Lower leg skin (tissue), 4 donors: Measurements from ENCODE around the gene SPP2. TPM values are rescaled to one million over a fixed set of nuclear protein-coding genes. Genes with fewer than 3 reads are reported as not detected.
A peak's percentile ranks its signal among the peaks of the same experiment; 100 is the strongest.

Experiments used
- DNase-seq, 2 donors: peaks; one replicate each; pipeline ENCODE4 v3.0.0-alpha.2; 2019; ENCODE audit warnings: low spot score in 2 of 2
- H3K4me3 ChIP-seq: fragments of 200-600 bp; sonication (generic); 2 replicates; pipeline ENCODE4 v1.5.1; 2017; ENCODE audit warnings: mild to moderate bottlenecking, low read depth; ENCODE audit not compliant: poor library complexity, severe bottlenecking
- POLR2A ChIP-seq, 2 donors: fragments of 450-650 bp; IDR thresholded peaks; one replicate each; pipeline ENCODE4 v1.6.1; 2016 to 2017; ENCODE audit warnings: antibody characterized with exemption in 2 of 2, mild to moderate bottlenecking in 1 of 2, moderate library complexity in 1 of 2
- WGBS, 2 donors: methylation state at CpG; one replicate each; pipeline ENCODE4 v1.1.5; 2018; 5-methylcytosine and 5-hydroxymethylcytosine counted together
- intact Hi-C: fragments of 100-400 bp; cut with DNase I; formaldehyde crosslinking; loops from one replicate; pipeline ENCODE4 v1.15.0; 2023; ENCODE audit warnings: low total_unique reads
- total RNA-seq, 4 donors: library from RNA; depleted of rRNA; stranded (reverse); fragments of >200 nt; gene quantifications; one replicate each; pipeline ENCODE4 v1.1.0, GENCODE V29; 2016
- TF ChIP-seq, protein P1 (sequence below), 3 donors: fragments of 450-650 bp; IDR thresholded peaks; one replicate each; pipeline ENCODE4 v1.5.1; 2016; ENCODE audit warnings: antibody characterized with exemption in 3 of 3, mild to moderate bottlenecking in 3 of 3, moderate library complexity in 2 of 3

SPP2 gene, protein sequence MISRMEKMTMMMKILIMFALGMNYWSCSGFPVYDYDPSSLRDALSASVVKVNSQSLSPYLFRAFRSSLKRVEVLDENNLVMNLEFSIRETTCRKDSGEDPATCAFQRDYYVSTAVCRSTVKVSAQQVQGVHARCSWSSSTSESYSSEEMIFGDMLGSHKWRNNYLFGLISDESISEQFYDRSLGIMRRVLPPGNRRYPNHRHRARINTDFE
- not detected for total RNA-seq

DNA sequence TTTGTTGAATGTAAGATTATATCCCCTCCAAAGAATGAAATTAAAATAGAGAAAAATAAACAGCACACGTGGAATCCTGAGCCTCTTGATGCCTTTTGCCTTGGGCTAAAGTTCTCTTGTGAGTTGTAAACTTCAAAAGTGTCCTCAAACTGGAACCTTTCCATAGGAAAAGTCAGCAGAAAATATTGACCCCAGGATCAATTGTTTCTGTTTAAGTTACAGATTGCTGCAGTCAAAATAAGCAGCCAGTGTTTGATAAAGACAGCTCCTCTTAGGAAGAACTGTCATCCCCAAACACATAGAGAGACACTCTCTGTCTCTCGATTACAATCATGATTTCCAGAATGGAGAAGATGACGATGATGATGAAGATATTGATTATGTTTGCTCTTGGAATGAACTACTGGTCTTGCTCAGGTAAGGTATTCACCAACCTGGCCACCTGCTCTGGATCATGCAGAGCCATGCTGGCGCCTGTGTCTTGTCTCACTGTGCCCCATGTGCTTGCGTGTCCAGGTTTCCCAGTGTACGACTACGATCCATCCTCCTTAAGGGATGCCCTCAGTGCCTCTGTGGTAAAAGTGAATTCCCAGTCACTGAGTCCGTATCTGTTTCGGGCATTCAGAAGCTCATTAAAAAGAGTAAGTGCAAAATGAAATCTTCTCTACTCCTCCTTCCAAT lies at the start of gene SPP2:
SPP2 (plus strand) TSS at position 248 of the 681 bp plus-strand sequence; CDS start at position 333, 85 bp downstream.
- 85 to 87% methylated on average over 9 of the region's 9 CpGs for WGBS, 2 donors
- no peak within 1 kb of the TSS for H3K4me3 ChIP-seq
- TF ChIP-seq, protein P1, sequence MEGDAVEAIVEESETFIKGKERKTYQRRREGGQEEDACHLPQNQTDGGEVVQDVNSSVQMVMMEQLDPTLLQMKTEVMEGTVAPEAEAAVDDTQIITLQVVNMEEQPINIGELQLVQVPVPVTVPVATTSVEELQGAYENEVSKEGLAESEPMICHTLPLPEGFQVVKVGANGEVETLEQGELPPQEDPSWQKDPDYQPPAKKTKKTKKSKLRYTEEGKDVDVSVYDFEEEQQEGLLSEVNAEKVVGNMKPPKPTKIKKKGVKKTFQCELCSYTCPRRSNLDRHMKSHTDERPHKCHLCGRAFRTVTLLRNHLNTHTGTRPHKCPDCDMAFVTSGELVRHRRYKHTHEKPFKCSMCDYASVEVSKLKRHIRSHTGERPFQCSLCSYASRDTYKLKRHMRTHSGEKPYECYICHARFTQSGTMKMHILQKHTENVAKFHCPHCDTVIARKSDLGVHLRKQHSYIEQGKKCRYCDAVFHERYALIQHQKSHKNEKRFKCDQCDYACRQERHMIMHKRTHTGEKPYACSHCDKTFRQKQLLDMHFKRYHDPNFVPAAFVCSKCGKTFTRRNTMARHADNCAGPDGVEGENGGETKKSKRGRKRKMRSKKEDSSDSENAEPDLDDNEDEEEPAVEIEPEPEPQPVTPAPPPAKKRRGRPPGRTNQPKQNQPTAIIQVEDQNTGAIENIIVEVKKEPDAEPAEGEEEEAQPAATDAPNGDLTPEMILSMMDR (IDR thresholded peaks at IDR 0.05): no peak
- TF ChIP-seq POLR2A (IDR thresholded peaks at IDR 0.05): no peak

DNA sequence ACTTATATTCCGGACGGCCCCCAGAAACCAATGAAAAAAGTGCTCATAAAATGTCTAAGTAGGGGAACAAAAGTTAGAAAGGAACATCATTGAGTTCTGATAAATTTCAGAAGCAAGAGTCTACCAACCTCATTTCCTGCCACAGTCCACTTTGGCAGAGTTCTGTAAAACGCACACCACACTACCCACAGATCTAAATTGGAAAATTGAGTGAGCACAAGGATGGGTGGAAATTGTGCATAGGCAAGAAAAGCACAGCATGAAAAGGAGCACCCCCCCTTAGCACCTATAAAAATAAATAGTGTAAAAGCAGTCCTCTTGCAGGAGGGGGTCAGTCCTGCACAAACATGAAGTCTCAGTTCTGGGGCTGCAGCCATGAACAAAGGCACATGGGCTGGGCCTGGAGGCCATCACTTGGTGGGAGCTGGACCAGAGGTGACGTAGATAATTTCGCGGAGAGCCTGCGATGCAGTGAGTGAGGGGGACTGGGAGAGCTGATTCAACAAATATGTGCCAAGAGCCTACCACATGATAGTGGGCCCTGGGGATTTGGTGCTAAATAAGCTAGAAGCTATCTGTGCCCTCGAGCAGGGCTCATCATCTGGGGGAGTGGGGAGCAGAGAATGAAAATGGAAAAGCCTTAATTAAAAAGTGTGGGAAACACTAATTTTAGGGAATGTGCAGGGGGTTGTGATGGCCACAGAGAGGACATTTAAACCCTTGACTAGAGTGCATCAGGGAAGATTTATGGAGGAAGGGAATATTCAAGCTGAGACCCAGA lies 48.9 kb upstream of the SPP2 start:
- WGBS, 2 donors: 86 to 90% methylated on average over 8 of the region's 8 CpGs
- intact Hi-C loops: no loop called here
- no peak overlapping the region for H3K4me3 ChIP-seq
- peak in 1 of 2 donors; percentile 46 for DNase-seq
- TF ChIP-seq, protein P1 (IDR thresholded peaks at IDR 0.05): no peak
- no peak for TF ChIP-seq POLR2A (IDR thresholded peaks at IDR 0.05)

More for the DNA sequence above, at the start of gene SPP2:
- DNase-seq: no peak
- intact Hi-C loops: no loop called here

DNA sequence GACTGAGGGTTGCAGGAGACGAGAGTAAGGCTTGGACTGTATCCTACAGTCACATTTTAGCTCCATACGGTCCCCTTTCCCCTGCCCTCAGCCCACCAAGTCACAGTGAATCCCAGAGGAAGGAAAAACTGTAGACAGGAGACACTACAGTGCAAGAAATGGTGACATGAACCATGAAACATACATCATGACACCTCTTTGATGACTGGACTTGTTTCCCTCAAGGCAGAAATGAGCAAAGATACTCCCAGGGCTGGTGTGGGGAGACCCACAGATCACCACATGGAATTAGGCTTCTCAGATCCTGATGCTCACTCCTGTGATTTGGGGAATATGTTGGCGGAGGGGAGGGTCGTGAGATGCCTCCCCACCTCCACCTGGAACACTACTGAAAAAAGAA lies 48.2 kb upstream of the SPP2 start:
- intact Hi-C loops: no loop called here
- no peak overlapping the region for H3K4me3 ChIP-seq
- TF ChIP-seq, protein P1 (IDR thresholded peaks at IDR 0.05): no peak
- no peak for TF ChIP-seq POLR2A (IDR thresholded peaks at IDR 0.05)
- no peak for DNase-seq
- WGBS, 2 donors: 89 to 91% methylated on average over 4 of the region's 4 CpGs

DNA sequence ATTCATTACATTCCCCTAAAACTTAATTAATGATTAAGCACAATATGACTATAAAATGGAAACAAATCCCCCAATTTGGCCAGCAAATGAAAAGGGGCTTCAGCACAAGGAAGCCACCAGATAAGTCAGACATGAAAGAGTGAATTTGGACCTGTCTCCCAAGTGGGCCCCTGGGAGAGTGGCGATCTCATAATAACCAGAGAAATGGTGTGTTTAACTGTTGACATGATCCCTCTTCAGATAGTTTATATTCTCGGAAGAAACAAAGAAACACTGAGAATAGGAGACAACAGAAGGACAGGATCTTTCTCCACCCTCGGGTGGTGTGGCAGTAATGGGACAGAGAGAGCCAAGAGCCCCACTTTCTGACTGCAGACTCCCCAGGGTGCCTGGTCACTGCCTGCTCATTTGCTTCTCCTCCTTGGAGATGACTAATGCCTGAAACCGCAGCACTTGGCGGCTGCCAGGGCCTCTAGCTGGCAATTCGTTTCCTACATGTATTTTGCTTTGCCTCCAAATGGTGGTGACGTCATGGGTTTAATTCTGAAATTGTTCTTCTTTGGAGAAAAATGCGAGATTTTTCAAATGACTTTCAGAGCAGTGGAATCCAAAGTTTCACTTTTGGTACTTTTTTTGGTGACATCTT lies 46.4 kb upstream of the SPP2 start:
- 17 to 22% methylated on average over 8 of the region's 8 CpGs for WGBS, 2 donors

DNA sequence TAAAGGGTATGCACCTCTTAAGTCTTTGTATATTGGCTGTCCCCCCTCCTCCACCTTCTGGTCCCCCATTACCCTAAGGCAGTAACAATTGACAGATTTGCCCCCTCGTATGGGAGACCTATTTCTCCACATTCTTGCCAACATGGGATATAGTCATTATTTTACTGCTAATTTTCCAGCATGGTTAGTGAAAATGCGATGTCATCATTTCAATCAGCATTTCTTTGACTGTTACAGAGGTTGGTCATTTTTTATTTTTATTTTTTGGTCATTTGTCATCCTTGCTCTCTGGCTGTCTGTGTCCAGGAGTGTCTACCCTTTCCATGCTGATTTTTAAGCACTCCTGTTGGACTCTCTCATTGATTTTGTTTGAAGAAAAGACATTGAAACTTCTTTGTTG lies 45.4 kb upstream of the SPP2 start:
- intact Hi-C loops: no loop called here
- no peak for DNase-seq
- WGBS, 2 donors: 91 to 93% methylated on average over 2 of the region's 2 CpGs
- no peak overlapping the region for H3K4me3 ChIP-seq
- no peak for TF ChIP-seq POLR2A (IDR thresholded peaks at IDR 0.05)
- TF ChIP-seq, protein P1 (IDR thresholded peaks at IDR 0.05): no peak

More for the DNA sequence above, 46.4 kb upstream of the SPP2 start:
- H3K4me3 ChIP-seq: no peak overlapping the region
- TF ChIP-seq POLR2A (IDR thresholded peaks at IDR 0.05): no peak
- TF ChIP-seq, protein P1 (IDR thresholded peaks at IDR 0.05): no peak
- no peak for DNase-seq
- intact Hi-C loops: no loop called here
